Kidney epithelial cell (primary cell): Measurements from ENCODE around the gene PARVG. TPM values are rescaled to one million over a fixed set of nuclear protein-coding genes. Genes with fewer than 3 reads are reported as not detected.

ENCODE experiments used
- DNase-seq: peaks from one replicate; pipeline ENCODE4 v3.0.0-alpha.2; 2010; ENCODE audit warnings: low read depth
- H3K27me3 ChIP-seq: 2 replicates; pipeline ENCODE4 v1.6.0; 2011; ENCODE audit warnings: low read length; ENCODE audit not compliant: control insufficient read depth, insufficient read depth
- H3K36me3 ChIP-seq: 2 replicates; pipeline ENCODE4 v1.5.1; 2011; ENCODE audit warnings: low read length; ENCODE audit not compliant: control insufficient read depth, insufficient read depth
- H3K4me3 ChIP-seq: 2 replicates; pipeline ENCODE4 v1.5.1; 2011; ENCODE audit warnings: low read depth, mild to moderate bottlenecking, control low read depth, low read length
- CTCF ChIP-seq: IDR thresholded peaks from 2 replicates; pipeline ENCODE4 v1.5.1; 2011; ENCODE audit warnings: mild to moderate bottlenecking, moderate library complexity, low read length, control low read depth, inconsistent platforms; ENCODE audit not compliant: insufficient read depth, poor library complexity, severe bottlenecking
- total RNA-seq: library from RNA; depleted of rRNA; stranded (reverse); fragments of >200 nt; gene quantifications from 2 replicates; pipeline ENCODE4 v1.2.3, GENCODE V29; 2015

PARVG gene
- total RNA-seq, 1 donor from 2014 or later: not detected

GRCh38 chr22:44173154-44173553, 7.6 kb upstream of the PARVG start:
- H3K4me3 ChIP-seq: no peak overlapping the region
- H3K36me3 ChIP-seq: no peaks in the 10 kb centered on the region
- no peak for TF ChIP-seq CTCF
- H3K27me3 ChIP-seq: peaks cover 3% of the 10 kb centered on the region
- no peak for DNase-seq

DNA sequence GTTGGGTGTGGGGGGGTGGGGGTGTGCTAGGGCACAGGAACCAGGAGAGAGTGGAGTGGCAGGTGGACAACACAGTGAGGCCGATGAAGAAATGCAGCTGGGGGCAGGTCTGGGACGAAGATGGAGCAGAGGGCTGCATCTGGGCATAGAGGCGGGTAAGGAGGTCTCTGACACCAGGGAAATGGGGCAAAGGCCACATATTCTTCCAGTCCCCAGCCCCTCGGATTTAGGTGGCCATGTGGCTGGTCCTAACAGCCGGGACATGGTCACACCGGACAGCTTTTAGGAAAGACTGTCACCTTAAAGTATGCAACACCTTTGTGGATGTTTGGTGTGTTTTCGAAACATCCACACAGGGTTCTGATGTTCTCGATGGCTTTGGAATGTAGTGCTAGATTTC, 5.0 kb upstream of the PARVG start:
- H3K27me3 ChIP-seq: peaks cover 6% of the 10 kb centered on the region
- no peak for DNase-seq
- H3K4me3 ChIP-seq: no peak overlapping the region
- TF ChIP-seq CTCF: no peak
- H3K36me3 ChIP-seq: no peaks in the 10 kb centered on the region

- Histone ChIP-seq H3K36me3 (no peaks in the 10 kb centered on the region), H3K4me3 (no peak overlapping the region), H3K27me3 (peaks cover 12% of the 10 kb centered on the region)
- TF ChIP-seq CTCF: no peak
- DNase-seq: no peak
Observed at GRCh38 chr22:44179196-44179988, 1.3 kb upstream of the PARVG start.

DNA sequence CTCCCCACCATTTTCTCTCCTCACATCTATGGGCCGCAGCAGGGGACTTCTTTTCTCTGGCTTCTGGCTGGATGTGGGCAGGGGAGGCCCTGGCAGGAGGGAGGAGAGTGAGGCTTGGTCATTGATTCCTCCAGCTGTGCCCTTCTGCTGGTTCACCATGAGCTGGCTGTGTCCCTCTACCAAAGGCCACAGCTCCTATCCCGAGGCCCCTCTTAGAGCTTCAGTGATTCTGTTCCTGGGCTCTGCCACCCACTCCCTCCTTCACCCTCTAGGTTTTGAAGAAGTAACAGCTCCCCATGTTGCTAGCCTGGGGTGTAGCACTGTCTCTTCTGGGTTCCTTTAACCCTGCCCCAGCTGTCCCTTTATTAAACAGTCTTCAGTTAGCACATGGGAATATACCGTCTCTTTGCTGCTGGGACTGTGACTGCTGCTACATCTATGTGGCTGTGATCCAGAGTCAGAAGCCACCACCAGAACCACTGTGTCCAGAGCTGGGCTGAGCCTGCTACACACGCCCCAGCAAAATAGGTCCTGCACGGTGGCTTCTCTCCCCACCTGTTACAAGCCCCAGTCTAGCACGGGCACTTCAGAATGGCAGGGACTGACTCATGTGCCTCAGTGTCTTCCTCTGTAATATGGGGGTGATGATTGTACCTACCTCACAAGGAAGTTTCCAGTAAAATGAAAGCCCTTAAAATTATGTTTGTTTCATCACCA, 578 bp upstream of the PARVG start:
- Histone ChIP-seq H3K27me3 (peaks cover 12% of the 10 kb centered on the region), H3K36me3 (no peaks in the 10 kb centered on the region), H3K4me3 (no peak overlapping the region)
- TF ChIP-seq CTCF: no peak
- no peak for DNase-seq

DNA sequence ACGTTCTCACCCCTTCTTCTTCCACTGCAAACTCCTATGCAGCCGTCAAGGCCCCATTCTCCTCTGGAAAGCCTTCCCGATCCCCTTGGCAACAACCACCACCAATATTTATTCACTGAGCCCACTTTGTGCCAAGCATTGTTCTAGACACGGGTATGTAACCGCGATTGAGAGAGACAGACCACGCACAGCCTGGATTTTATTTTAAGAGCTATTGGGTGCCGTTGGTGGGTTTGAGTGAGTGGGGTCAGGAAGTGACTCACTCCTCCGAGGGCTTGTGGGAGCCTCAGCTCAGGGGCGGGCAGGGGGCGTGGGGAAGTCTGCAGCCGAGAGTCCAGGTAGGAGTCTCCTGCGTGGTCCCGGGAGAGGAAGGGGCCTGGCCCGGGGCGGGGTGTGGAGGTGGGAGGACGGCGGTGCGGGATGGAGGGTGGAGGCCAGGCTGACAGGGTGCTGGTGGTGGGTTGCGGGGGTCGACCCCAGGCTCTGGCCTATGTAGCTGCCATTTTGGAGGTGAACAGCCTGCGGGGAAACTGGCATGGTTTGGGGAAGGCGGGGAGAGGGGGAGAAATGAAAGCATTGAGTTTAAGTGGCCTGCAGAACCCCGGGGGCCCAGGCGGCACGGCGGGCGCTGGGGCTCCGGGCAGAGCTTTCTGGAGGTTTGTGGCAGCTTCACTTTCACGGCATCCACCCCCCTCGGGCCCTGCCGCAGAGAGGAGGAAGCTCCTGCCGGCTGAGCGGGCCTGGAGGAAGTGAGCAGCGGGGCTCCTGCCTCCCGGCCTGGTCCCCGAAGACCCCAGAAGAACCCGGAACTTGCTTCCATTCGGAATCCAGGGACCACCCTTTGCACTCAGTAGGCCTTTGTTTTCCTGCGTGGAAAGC, 547 bp downstream of the PARVG start:
- TF ChIP-seq CTCF: no peak
- no peak overlapping the region for H3K4me3 ChIP-seq
- peaks cover 10% of the 10 kb centered on the region for H3K27me3 ChIP-seq
- DNase-seq: no peak
- H3K36me3 ChIP-seq: no peaks in the 10 kb centered on the region
